ENCODE results near the gene HIF3A. TPM values are rescaled to one million over a fixed set of nuclear protein-coding genes. Genes with fewer than 3 reads are reported as not detected.

HIF3A gene
- total RNA-seq, 1 donor from 2014 or later = 175 TPM

- TF ChIP-seq CTCF (IDR thresholded peaks at IDR 0.05; ENCODE audit: unreplicated experiment) = no peak
- H3K27me3 Mint-ChIP-seq (ENCODE audit: low read depth) = no peaks in the 10 kb centered on the region
- DNase-seq (ENCODE audit: low spot score in 2 of 2, unreplicated experiment in 2 of 2) = no peak
- H3K9me3 Mint-ChIP-seq = peaks cover 11% of the 10 kb centered on the region
- H3K4me1 Mint-ChIP-seq = peaks cover 21% of the 10 kb centered on the region
- peaks cover 35% of the 10 kb centered on the region for H3K36me3 Mint-ChIP-seq
- H3K4me3 Mint-ChIP-seq = no peak overlapping the region
- H3K27ac Mint-ChIP-seq = no peak overlapping the region
Observed at GRCh38 chr19:46376241-46377153, 79.7 kb downstream of the HIF3A start.

GRCh38 chr19:46378268-46378667 lies 81.4 kb downstream of the HIF3A start:
- Mint-ChIP-seq H3K9me3 (peaks cover 11% of the 10 kb centered on the region), H3K27ac (peak overlapping the region; percentile 81), H3K4me1 (peaks cover 13% of the 10 kb centered on the region), H3K36me3 (peaks cover 44% of the 10 kb centered on the region), H3K4me3 (no peak overlapping the region), H3K27me3 (ENCODE audit: low read depth) (no peaks in the 10 kb centered on the region)
- TF ChIP-seq CTCF (IDR thresholded peaks at IDR 0.05; ENCODE audit: unreplicated experiment) = no peak
- no peak for DNase-seq (ENCODE audit: low spot score in 2 of 2, unreplicated experiment in 2 of 2)

GRCh38 chr19:46380690-46381089 lies 83.8 kb downstream of the HIF3A start:
- DNase-seq (ENCODE audit: low spot score in 2 of 2, unreplicated experiment in 2 of 2) = no peak
- Mint-ChIP-seq H3K4me1 (peaks cover 8% of the 10 kb centered on the region), H3K36me3 (peaks cover 53% of the 10 kb centered on the region), H3K27me3 (ENCODE audit: low read depth) (no peaks in the 10 kb centered on the region), H3K9me3 (peaks cover 11% of the 10 kb centered on the region), H3K4me3 (no peak overlapping the region), H3K27ac (no peak overlapping the region)
- no peak for TF ChIP-seq CTCF (IDR thresholded peaks at IDR 0.05; ENCODE audit: unreplicated experiment)

- H3K4me1 Mint-ChIP-seq = peaks cover 8% of the 10 kb centered on the region
- no peak for TF ChIP-seq CTCF (IDR thresholded peaks at IDR 0.05; ENCODE audit: unreplicated experiment)
- H3K4me3 Mint-ChIP-seq = no peak overlapping the region
- peaks cover 11% of the 10 kb centered on the region for H3K9me3 Mint-ChIP-seq
- DNase-seq (ENCODE audit: low spot score in 2 of 2, unreplicated experiment in 2 of 2) = no peak
- H3K27me3 Mint-ChIP-seq (ENCODE audit: low read depth) = no peaks in the 10 kb centered on the region
- H3K27ac Mint-ChIP-seq = no peak overlapping the region
- H3K36me3 Mint-ChIP-seq = peaks cover 52% of the 10 kb centered on the region
Observed at GRCh38 chr19:46381346-46381745, 84.5 kb downstream of the HIF3A start.

- Mint-ChIP-seq H3K36me3 (peaks cover 53% of the 10 kb centered on the region), H3K4me1 (peaks cover 8% of the 10 kb centered on the region), H3K27ac (no peak overlapping the region), H3K4me3 (no peak overlapping the region), H3K27me3 (ENCODE audit: low read depth) (no peaks in the 10 kb centered on the region), H3K9me3 (peaks cover 11% of the 10 kb centered on the region)
- DNase-seq (ENCODE audit: low spot score in 2 of 2, unreplicated experiment in 2 of 2) = no peak
- no peak for TF ChIP-seq CTCF (IDR thresholded peaks at IDR 0.05; ENCODE audit: unreplicated experiment)
Observed at GRCh38 chr19:46381756-46382345, 85.0 kb downstream of the HIF3A start.
